ENCODE results near the gene TFF1.

DNA sequence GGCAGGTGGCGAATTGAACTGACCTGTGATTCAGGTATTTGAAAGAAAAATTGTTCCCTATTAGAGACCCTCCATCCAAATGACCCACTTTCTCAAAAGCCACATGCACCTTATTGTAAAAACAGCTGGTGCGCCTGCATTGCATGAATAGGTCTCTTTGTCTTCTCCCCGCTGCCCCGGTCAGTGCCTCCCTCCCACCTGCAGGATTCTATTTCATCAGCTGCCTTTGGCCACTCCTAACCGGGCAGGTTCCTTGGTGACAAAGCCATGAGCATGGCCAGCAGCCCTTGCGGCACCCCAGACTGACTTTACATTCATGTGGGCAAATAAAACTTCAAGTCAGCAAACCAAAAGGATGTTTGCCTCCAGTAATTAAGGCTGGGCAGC is 23.1 kb upstream of the TFF1 start:
- TF ChIP-seq POLR2AphosphoS5 (IDR thresholded peaks at IDR 0.05; ENCODE audit: borderline replicate concordance, low read depth, low read length) = no peak
- TF ChIP-seq EZH2 (IDR thresholded peaks at IDR 0.05) = no peak
